HL-60 (cell line): ENCODE measurements around the gene PRAC1.

Experiments
- GABPA ChIP-seq: IDR thresholded peaks from 2 replicates; pipeline ENCODE4 v1.6.1; 2012; ENCODE audit warnings: low read depth
- POLR2AphosphoS5 ChIP-seq: IDR thresholded peaks from 2 replicates; pipeline ENCODE4 v1.6.1; 2012; ENCODE audit warnings: low read depth
- REST ChIP-seq: IDR thresholded peaks from 2 replicates; pipeline ENCODE4 v1.6.1; 2012; ENCODE audit warnings: low read depth; ENCODE audit not compliant: insufficient replicate concordance
- TF ChIP-seq, protein P1 (sequence below): IDR thresholded peaks from one replicate; pipeline ENCODE4 v1.5.1; 2011; ENCODE audit warnings: low read length, control low read depth, inconsistent platforms; ENCODE audit not compliant: insufficient read depth

DNA sequence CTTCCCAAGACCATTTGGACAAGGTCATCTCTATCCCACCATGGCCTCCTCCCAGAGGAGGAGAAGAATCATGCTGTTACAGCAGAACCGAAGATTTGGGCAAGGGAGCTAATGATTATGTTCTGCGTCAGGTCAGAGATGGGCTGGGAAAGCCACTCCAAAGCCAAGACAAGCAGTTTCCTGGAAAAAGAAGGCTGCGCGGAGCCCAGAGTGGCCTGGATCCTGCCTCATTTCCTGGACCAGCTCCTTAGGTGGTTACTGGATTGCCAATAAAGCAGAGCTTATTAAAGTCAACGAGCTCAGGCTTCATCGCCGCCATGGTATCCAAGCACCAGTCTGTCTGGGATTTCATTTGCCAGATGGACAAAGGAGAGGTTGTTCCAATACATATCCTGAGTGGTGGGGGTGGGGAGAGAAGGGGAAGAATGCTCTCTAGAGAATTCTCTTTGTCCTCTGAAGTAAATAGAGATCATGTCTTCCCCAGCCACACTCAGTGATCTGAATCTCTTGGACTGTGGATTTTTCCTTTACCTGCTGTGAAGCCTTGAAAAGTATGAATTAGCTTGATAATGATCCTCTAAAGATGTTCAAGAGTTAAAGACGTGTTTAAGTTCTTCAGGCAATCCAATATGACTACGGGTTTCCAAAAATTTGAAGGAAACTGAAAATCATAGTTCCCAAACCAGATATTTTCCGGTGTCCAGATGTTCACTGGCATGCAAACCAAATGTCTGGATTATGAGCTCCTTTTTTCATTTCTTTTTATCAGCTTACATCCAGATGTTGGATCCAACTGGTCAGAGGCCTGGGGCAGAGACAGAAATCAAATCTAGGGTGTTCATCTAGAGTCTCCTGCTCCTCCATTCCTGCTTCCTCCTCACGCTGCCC is 17.7 kb downstream of the PRAC1 start:
- TF ChIP-seq, protein P1, sequence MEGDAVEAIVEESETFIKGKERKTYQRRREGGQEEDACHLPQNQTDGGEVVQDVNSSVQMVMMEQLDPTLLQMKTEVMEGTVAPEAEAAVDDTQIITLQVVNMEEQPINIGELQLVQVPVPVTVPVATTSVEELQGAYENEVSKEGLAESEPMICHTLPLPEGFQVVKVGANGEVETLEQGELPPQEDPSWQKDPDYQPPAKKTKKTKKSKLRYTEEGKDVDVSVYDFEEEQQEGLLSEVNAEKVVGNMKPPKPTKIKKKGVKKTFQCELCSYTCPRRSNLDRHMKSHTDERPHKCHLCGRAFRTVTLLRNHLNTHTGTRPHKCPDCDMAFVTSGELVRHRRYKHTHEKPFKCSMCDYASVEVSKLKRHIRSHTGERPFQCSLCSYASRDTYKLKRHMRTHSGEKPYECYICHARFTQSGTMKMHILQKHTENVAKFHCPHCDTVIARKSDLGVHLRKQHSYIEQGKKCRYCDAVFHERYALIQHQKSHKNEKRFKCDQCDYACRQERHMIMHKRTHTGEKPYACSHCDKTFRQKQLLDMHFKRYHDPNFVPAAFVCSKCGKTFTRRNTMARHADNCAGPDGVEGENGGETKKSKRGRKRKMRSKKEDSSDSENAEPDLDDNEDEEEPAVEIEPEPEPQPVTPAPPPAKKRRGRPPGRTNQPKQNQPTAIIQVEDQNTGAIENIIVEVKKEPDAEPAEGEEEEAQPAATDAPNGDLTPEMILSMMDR = no peak
- TF ChIP-seq POLR2AphosphoS5 (no peak), GABPA (no peak), REST (no peak)
